Hepatic stellate cell (primary cell): Measurements from ENCODE around the gene CAMK1G.

Experiments
- DNase-seq: peaks from one replicate; pipeline ENCODE4 v3.0.0; 2011; ENCODE audit warnings: low spot score

Gene CAMK1G

GRCh38 chr1:209620487-209620884, 37.0 kb downstream of the CAMK1G start:
- DNase-seq: no peak

GRCh38 chr1:209621286-209621685, 37.8 kb downstream of the CAMK1G start:
- DNase-seq: no peak

DNA sequence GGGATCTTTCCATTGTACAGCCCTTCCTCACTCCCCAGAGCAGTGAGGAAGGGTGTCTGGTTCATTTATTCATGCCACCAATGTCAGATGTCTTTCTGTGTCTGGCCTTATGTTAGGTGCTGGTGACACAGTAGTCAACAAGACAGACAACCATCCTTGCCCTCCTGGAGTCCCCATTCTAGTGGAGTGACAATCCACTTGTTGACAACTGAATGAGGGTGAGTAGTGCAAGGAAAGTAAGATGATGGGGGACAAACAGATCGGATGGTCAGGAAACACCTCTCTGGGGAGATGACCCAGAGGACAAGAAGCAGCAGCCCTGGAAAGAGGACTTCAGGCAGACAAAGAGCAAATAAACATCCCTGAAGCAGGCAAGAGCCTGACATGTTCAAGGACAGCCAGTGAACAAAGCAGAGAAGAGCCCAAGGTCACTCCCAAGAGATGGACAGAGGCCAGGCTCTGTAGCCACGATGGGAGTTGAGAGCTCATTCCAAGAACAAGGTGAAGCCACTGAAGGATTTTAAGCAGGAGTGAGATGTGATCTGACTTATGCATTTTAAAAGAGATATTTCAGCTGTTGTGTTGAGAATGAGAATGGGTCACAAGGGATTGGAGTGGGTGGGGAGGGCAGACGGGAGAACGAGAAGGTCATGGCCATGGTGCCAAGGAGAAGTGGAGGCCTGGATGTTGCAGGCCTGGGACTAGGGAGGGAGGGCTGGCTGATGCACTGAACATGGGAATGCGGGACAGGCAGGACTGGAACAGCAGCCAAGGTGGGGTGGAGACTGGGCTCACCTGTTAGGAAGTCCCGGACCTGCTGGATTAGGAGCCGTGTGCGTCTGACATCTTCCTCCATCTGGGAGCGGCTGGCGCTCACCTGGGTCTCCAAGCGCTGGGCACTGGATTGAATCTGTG, 38.5 kb downstream of the CAMK1G start:
- no peak for DNase-seq

DNA sequence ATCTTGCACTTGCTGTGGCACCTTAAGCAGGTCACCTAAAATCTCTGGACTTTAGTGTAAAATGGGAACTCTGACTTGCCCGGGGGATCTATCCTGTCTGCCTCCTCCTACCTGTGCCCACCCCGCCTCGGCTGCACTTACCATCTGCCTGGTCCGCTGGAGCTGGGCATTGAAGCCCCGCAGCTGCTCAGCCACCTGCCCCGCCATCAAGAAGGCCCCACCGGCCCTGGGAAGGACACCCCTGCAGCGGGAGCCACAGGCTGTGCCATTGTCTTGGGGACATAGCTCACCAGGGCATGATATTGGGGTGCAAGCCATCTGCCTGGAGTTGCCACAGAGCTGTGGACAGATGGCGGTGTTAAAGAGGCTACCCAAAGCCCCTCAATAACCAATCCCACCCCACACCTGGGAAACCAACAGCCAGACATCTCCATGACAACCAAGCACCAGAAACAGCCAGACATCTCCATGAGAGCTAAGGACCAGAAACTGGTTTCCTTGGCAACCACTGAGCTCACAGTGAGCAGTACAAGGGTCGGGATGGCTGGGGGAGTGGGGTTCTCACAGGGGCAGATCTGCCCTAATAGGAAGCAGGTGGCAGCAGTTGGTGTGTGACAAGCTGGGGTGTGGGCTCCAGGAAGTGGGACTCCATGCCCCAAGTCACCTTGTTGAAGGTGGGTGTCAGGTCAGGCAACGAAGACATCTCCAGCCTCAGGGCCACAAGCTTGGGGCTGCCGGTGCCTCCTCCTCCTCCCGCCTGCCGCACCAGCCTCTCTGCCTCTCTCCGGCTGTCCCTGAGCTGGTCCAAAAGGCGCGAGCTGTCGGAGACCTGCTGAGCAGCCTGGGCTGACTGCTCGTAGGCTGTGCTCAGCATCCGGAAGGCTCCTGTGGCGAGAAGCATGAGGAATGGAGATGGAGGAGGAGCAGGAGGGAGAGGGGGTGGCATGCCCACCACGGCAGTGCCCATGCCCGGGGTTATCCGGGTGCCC, 39.6 kb downstream of the CAMK1G start:
- DNase-seq: no peak

DNA sequence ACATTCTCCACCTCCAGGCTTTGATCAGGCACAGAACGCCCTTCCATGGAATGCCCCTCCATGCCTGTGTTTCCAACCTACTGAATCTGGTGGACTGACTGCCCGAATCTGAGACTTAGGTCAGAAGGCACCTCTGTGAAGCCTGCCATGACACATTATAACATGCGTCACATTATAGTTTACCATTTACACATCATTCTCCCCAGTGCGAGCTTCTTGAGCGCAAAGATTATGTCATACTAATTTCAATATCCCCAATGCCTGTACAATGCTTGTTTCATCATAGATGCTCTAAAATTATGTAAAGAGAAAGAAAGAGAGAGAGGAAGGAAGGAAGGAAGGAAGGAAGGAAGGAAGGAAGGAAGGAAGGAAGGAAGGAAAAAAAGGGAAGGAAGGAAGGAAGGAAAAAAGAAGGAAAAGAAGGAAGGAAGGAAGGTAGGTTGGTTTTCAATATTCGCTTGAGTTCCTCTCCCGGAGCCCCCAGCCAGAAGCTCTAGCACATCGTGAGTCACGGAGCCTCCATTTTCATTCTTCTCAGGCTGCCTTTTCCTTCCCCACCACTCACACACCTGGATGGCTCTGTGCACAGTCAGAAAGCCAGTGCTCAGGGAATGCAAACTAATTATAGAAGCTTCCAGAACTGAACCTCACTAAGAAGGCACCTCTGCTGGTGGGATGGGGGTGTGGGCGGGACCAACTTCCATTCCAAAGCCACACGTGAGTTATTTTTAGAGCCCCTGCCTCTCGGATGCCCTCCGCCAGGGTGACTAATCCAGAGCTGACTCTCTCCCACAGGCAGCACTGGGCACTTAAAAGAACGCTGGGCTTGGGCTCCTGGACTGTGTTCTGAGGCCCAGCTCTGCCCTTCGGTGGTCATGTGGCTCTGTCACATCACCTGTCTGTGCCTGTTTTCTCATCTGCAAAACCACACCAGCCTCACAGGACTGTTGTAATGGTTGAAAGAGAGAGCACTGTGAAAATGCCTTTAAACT, 41.3 kb downstream of the CAMK1G start:
- DNase-seq: peak; percentile 35

- no peak for DNase-seq
These were observed 42.3 kb downstream of the CAMK1G start for GRCh38 chr1:209625791-209626285.

DNA sequence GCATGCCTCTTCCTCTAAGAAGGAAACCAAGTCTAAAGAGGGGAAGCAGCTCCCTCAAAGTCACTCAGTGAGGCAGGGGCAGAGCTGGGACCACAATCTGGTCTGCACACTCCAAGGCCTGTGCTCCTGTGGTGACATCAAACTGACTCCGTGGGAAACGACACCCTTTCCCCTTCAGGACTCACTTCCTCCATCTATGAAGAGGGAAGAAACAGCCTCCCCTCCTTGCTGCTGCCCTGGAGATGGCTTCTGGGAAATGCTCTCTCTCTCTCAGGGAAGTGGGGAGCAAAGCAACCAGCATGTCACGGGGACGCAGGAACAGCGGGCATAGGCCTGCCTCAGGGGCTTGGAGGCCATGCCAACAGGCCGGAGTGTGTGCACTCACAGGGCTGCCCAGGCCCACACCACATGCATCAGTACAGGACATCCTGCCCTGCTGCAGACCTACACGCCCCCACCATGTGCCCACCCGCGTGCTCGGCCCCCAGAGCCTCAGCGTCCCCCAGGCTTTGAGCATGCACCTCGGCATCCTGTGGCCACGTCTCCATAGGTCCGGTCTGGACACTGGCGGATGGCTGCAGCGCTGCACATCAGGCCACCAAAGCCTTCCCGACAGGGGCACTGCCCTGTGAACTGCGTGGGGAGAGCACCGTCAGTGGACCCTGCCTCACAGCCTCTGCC, 43.0 kb downstream of the CAMK1G start:
- no peak for DNase-seq

DNA sequence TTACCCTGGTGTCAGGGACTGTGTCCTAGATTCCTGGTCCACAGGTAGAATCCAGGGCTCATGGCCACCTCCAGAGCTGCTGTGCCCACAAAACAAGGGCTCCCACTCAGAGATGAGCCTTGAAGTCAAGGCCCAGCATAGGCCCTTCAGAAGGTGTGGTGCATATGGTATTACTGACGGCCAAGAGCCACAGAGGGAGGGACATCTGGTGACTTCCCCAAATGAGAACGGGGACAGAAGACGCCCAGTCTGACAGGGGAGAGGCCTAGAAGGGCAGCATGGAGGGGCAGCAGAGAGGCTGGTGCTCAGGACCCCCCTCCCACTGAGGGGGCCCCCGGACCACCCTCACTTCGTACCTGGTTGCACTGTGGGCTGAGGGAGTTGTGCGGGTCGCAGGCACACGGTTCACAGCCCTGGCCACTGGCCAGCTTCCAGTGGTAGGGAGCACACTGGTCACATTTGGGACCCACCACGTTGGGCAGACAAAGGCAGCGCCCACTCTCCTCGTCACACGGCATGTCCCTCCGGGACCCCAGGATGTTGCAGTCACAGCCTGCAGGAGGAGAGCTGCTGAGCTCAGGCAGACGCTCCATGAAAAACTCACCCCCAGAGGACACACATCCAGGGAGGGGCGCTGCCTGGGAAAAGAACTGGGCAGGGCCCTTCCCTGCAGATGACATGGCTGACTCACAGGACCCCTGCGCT, 43.7 kb downstream of the CAMK1G start:
- no peak for DNase-seq

DNA sequence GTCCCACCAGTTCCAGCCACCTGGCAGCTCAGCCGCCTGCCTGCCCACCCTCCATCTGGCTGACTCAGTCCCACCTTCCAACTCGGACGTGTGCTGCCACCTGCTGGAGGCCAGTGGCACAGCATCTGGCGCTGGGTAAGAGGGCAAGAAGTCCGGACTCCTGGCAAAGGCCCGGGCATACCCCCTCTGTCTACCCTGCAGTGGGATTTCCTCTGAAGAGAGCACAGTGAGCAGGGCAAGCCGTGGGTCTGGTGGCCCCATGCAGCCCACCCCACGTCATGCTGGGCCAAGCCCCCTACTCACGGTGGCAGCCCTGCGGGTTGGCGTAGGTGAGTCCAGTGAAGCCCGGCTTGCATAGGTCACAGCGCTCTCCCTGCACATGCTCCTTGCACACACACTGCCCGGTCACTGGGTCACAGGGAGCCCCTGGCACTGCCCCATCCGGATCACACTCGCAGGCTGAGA, 44.2 kb downstream of the CAMK1G start:
- peak; percentile 79 for DNase-seq

DNA sequence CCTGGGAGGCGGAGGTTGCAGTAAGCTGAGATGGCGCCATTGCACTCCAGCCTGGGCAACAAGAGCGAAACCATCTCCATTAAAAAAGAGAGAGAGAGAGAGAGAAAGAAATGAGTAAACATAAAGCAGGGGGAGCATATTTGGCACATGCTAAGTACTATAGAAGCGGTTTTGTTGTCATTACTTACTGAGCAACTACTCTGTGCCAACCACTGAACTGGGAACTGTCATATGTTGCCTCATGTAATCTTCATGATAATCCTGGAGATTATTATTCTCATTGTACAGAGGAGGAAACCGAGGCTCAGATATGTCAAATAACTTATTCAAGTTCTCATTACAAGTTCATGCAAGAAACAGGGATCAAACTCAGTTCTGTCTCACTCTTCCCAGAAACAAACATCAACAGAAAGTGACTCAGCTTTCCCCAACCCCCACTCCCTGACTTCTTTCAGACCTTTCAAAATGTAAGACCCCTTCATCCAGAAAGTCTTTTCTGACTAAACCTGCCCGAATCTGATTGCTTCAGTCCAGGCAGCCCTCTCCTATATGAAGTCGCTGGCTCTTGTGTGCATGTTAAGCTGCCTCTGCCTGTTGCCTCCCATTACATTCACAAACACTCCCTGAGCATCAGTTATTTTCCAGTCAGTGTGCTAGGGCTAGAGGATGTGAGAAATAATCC, 45.2 kb downstream of the CAMK1G start:
- no peak for DNase-seq

DNA sequence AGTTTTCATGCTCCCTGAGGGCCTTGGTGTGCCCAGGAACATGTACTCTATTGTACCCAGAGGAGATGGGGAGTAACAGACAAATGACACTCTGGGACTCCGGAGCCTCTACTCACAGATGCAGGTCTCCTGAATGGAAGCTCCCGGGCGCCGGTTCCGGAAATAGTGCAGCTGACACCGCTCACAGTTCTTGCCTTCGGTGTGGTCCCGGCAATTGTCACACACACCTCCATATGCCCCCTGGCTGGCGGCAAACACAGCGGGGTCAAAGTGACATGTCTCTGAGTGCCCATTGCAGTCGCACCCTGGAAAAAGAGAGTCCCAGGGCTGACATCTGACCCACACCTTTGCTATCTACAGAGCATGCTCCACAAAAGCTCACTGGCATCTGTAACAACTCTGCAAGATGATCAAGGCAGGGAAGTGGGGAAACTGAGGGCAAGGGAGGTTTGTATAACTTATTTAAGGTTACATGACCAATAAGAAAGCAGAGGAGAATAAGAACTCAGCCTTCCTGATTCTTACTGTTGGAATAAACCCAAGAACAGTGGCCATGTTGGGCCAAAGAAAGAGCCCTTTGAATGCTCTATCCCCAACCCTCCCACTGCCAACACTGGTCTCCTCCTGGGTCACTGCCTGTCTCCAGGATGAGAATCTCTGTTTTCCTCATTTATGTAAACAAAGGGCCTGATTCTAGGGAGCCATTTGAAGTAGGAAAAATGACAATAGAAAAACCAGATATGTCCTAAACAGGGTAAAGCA, 46.3 kb downstream of the CAMK1G start:
- no peak for DNase-seq

DNA sequence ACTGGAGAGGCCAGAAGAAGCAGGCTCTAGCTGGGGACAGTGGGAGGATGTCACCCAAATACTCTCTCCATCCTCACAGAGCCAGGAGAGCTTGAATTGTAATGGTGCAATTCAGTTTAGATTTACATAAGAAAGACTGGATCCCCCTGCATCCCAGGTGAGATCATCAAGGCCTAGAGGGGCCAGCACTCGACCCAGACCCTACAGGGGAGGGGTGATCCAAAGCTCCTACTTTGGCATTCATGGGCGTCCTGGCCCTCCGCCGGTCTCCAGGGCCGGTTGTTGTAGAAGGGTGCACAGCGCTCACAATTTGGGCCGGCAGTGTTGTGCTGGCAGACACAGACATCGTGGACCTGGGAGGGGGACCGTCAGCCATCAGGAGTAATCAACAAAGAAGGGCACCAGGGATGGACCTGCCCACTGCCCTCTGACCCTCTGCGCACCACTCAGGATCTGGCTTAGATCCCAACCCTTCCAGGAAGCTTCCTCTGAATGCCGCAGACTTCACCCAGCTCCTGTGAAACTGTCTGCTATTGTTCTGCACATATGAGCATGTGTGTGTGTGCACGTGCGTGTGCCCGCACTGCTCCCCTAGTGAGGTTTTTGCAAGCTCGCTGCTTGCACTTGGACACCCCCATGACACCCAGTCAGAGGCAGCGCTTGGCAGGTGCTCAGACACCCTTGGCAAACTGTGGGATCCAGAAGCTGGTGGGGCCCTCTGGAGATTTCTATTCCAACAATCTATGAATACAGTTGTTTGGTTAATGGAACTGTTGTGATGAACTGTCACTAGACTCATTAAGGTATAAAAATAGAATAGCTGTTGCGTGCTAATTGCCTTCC, 47.1 kb downstream of the CAMK1G start:
- DNase-seq: no peak

DNA sequence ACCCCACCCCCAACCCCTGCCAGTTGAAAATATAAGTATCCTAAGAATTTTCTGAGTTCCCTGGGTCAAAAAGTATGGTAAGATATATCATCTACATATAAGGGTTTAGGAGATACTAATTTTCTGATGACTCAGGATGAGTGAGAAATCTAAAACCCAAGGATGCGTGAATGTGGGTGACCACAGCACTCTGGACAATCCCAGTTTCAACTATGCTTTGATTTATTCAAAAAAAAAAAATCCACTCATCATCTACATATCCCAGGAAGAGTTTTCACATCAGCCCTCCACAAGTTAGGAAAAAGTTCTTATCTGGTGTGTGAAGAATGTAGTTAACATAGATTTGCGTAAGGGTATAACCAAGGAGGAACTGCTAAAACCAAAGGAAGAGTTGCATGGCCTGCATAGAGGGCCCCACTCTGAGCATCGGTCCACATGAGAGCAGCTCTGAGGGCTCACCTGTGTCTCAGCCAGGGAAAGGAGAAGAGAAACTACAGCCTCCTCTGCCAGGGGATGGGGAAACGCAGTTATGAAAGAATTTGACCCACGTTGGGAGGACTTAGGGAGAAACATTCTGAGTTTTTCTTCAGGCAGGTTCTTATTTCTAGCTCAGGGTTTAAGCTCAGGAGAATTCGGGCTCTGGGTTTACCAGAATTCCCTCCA, 50.0 kb downstream of the CAMK1G start:
- DNase-seq: peak; percentile 38

- DNase-seq: no peak
These were observed 50.7 kb downstream of the CAMK1G start for GRCh38 chr1:209634005-209634737.

DNA sequence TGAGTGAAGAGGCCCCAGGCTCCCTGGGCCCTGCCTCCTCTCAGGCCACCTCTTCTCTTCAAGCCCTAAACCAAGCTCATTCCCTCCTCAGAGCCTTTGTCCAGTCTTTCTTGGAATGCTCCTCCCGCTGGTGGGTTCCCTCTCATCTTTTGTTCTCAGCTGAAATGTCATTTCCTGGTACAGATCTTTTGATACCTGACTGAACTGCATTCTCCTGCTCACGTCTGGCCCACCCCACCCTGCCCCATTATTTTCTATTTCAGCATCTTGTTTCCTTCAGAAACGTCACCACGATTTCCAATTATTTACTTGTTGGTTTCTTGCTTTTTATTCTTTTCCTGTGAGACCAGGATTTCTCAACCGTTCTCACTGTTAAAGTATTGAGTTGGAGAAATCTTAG, 52.3 kb downstream of the CAMK1G start:
- no peak for DNase-seq

DNA sequence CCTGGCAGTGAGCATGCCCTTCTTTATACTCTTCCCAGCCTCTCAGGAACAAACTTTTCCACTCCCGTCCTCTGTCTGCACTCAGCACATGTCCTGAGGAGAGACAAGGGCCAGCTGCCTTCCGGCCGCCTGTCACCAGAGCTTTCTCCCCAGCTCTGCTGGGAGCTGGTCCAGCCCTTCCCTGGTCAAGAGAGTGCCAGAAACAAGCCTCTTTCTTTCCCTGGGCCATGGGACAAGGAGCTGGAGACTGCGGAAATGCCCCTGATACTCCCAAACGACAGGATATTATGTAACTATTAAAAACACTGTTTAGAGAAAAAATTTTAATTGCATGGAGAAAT, 58.3 kb downstream of the CAMK1G start:
- peak; percentile 65 for DNase-seq

DNA sequence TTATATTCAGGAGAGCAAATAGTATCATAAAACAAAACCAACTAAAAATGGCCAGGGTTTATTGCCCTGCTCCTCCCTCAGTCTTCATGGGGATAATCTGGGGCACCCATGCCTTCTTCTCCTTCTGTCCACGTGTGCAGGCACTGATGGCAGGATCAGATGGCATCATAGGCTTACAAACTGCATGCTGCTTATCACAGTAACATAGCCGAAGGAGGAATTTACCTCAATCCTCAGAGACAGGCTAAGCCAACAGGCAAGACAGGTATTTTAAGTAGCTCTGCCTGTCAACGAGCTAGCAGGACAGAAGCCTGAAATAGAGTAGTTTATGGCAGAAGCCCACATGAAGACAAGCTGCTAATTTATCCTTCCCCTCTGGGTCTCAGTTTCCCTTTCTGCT, 59.3 kb downstream of the CAMK1G start:
- no peak for DNase-seq
